ENCODE measurements around the gene HHAT. TPM values are rescaled to one million over a fixed set of nuclear protein-coding genes. Genes with fewer than 3 reads are reported as not detected.

Gene HHAT
- total RNA-seq, 4 donors from 2014 or later = 4.6 to 8.8 (median 6.7) TPM

GRCh38 chr1:210706246-210706645, 377.5 kb downstream of the HHAT start:
- intact Hi-C loops (cut with DNase I; ENCODE audit: low total_unique reads) = no loop called here
- 86 to 92% methylated on average over 3 of the region's 3 CpGs for WGBS, 2 donors
- no peak for DNase-seq (ENCODE audit: low spot score in 2 of 2)
- H3K4me3 ChIP-seq (ENCODE audit: low read depth, poor library complexity, severe bottlenecking) = no peak overlapping the region
- TF ChIP-seq POLR2A (IDR thresholded peaks at IDR 0.05) (no peak), CTCF (IDR thresholded peaks at IDR 0.05) (no peak)

- no peak for DNase-seq (ENCODE audit: low spot score in 2 of 2)
- TF ChIP-seq CTCF (IDR thresholded peaks at IDR 0.05) (no peak), POLR2A (IDR thresholded peaks at IDR 0.05) (no peak)
- H3K4me3 ChIP-seq (ENCODE audit: low read depth, poor library complexity, severe bottlenecking) = no peak overlapping the region
- WGBS, 2 donors = 71 to 74% methylated on average over 7 of the region's 7 CpGs
- intact Hi-C loops (cut with DNase I; ENCODE audit: low total_unique reads) = no loop called here
Measured at GRCh38 chr1:210707300-210708240, 378.9 kb downstream of the HHAT start.

- DNase-seq (ENCODE audit: low spot score in 2 of 2) = no peak
Measured at GRCh38 chr1:210709701-210710100, 381.0 kb downstream of the HHAT start.

GRCh38 chr1:210711825-210712612, 383.3 kb downstream of the HHAT start:
- TF ChIP-seq POLR2A (IDR thresholded peaks at IDR 0.05) (no peak), CTCF (IDR thresholded peaks at IDR 0.05) (no peak)
- intact Hi-C loops (cut with DNase I; ENCODE audit: low total_unique reads) = no loop called here
- DNase-seq (ENCODE audit: low spot score in 2 of 2) = no peak
- no peak overlapping the region for H3K4me3 ChIP-seq (ENCODE audit: low read depth, poor library complexity, severe bottlenecking)
- 67 to 70% methylated on average over 7 of the region's 7 CpGs for WGBS, 2 donors

More at GRCh38 chr1:210709701-210710100, 381.0 kb downstream of the HHAT start:
- intact Hi-C loops (cut with DNase I; ENCODE audit: low total_unique reads) = no loop called here
- no peak for TF ChIP-seq POLR2A (IDR thresholded peaks at IDR 0.05)
- TF ChIP-seq CTCF (IDR thresholded peaks at IDR 0.05) = no peak
- no peak overlapping the region for H3K4me3 ChIP-seq (ENCODE audit: low read depth, poor library complexity, severe bottlenecking)
- 65 to 74% methylated on average over 2 of the region's 2 CpGs for whole genome bisulfite sequencing, 2 donors

GRCh38 chr1:210715072-210715471, 386.4 kb downstream of the HHAT start:
- TF ChIP-seq POLR2A (IDR thresholded peaks at IDR 0.05) (no peak), CTCF (IDR thresholded peaks at IDR 0.05) (no peak)
- DNase-seq (ENCODE audit: low spot score in 2 of 2) = no peak
- intact Hi-C loops (cut with DNase I; ENCODE audit: low total_unique reads) = no loop called here
- H3K4me3 ChIP-seq (ENCODE audit: low read depth, poor library complexity, severe bottlenecking) = no peak overlapping the region

Measured in lower leg skin (tissue), 4 donors.